ENCODE measurements around the gene PNPLA7. TPM values are rescaled to one million over a fixed set of nuclear protein-coding genes. Genes with fewer than 3 reads are reported as not detected.
"Not testable (repeated sequence)": the region's sequence is repeated elsewhere in the genome, so short reads cannot be mapped to it uniquely, and the experiment has no call there.

PNPLA7 gene
- total RNA-seq, 2 experiments from 2014 or later: 4.5 to 5.0 TPM

DNA sequence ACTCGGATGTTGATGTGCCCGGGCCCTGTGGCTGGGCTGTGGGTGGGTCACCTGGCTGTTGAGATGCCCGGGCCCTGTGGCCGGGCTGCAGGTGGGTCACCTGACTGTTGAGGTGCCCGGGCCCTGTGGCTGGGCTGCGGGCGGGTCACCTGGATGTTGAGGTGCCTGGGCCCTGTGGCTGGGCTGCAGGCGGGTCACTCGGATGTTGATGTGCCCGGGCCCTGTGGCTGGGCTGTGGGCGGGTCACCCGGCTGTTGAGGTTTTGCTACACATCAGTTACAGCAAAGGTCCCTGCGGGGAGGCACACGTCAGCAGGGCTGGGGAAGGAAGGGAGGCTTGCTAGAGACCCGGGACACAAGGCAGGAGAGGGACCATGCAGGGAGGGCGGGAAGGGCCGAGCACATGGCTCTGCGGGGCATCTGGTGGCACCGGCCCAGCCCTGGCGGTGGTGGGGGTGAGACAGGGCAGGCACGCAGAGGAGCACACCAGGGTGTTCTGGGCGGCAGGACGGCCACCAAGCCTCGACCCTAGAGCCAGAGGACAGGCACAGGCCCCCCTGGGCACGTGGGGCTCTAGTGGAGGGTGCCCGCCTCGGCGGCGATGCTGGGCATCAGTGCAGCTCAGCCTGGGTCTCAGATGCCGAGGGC is 35.4 kb downstream of the PNPLA7 start:
- DNase-seq: no peak
- no peaks in the 10 kb centered on the region for H3K9me3 Mint-ChIP-seq
- no peak overlapping the region for H3K27ac Mint-ChIP-seq
- ChIA-PET CTCF (no interaction called here), POLR2A (no interaction called here)
- H3K4me1 Mint-ChIP-seq: peaks cover 4% of the 10 kb centered on the region
- no peak overlapping the region for H3K4me3 Mint-ChIP-seq
- no peaks in the 10 kb centered on the region for H3K27me3 Mint-ChIP-seq
- H3K36me3 Mint-ChIP-seq (ENCODE audit: low read depth): no peaks in the 10 kb centered on the region

DNA sequence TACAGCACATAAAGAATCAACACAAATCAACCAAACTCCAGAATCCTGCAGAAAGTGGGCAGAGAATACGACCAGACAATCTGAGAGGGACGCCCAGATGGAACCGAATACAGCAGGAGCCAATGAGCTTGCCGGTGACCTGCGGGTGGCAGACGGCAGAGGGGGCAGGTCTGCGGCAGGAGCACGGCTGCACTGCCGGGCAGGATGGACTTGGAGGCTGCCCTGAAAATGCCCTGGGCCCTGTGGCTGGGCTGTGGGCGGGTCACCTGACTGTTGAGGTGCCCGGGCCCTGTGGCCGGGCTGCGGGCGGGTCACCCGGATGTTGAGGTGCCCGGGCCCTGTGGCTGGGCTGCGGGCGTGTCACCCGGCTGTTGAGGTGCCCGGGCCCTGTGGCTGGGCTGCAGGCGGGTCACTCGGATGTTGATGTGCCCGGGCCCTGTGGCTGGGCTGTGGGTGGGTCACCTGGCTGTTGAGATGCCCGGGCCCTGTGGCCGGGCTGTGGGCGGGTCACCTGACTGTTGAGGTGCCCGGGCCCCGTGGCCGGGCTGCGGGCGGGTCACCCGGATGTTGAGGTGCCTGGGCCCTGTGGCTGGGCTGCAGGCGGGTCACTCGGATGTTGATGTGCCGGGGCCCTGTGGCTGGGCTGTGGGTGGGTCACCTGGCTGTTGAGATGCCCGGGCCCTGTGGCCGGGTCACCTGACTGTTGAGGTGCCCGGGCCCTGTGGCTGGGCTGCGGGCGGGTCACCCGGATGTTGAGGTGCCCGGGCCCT is 36.2 kb downstream of the PNPLA7 start:
- CTCF ChIA-PET, H3K27ac Mint-ChIP-seq: not testable (repeated sequence)

DNA sequence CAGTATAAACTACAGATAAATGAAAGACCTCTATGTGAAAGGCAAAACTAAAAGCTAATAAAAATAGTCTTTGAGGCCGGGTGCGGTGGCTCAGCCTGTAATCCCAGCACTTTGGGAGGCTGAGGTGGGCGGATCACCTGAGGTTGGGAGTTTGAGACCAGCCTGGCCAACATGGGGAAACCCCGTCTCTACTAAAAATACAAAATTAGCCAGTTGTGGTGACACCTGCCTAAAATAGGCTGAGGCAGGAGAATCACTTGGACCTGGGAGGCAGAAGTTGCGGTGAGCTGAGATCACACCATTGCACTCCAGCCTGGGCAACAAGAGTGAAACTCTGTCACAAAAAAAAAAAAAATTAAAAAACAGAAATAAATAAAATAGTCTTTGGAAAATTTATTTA is 37.1 kb downstream of the PNPLA7 start:
- POLR2A ChIA-PET; H3K4me1 Mint-ChIP-seq; H3K36me3 Mint-ChIP-seq (ENCODE audit: low read depth); H3K27ac Mint-ChIP-seq; H3K27me3 Mint-ChIP-seq; H3K9me3 Mint-ChIP-seq; DNase-seq; H3K4me3 Mint-ChIP-seq: not testable (repeated sequence)
- CTCF ChIA-PET: interaction anchor here (0.6 kb wide), 1 partner anchor 10 kb away, joined by 3 read pairs; no protein-coding TSS in a partner anchor

More for the DNA sequence above, 36.2 kb downstream of the PNPLA7 start:
- DNase-seq; H3K9me3 Mint-ChIP-seq; H3K27me3 Mint-ChIP-seq; POLR2A ChIA-PET; H3K36me3 Mint-ChIP-seq (ENCODE audit: low read depth); H3K4me3 Mint-ChIP-seq; H3K4me1 Mint-ChIP-seq: not testable (repeated sequence)

DNA sequence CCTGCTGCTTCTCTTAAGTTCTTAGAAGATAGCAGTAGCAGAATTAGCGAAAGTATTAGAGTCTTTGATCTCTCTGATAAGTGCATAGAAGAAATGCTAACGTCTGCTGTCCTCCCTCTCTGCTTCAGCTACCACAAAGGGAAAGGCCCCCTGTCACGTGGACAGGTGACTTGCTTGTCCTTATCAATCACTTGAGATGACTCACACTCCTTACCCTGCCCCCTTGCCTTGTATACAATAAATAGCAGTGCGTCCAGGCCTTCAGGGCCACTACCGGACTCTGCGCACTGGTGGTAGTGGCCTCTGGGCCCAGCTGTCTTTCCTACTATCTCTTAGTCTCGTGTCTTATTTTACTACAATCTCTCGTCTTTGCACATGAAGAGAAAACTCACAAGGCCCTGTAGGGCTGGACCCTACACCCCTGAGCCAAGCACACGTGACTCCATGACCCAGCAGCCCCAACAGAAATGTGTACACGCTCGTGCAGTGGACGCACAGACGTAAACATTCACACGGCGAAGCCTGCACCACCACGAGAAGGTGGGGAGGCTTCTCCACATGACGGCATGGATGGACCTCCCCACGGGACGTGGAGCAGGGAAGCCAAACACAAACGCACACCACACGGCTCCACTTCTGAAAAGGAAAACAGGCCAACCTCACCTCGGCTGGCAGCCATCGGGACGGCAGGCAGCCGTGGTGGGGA is 38.3 kb downstream of the PNPLA7 start:
- Mint-ChIP-seq H3K9me3 (no peaks in the 10 kb centered on the region), H3K27ac (no peak overlapping the region), H3K36me3 (ENCODE audit: low read depth) (no peaks in the 10 kb centered on the region), H3K27me3 (no peaks in the 10 kb centered on the region), H3K4me3 (no peak overlapping the region), H3K4me1 (peaks cover 4% of the 10 kb centered on the region)
- DNase-seq: no peak
- CTCF ChIA-PET: no interaction called here
- POLR2A ChIA-PET: no interaction called here

DNA sequence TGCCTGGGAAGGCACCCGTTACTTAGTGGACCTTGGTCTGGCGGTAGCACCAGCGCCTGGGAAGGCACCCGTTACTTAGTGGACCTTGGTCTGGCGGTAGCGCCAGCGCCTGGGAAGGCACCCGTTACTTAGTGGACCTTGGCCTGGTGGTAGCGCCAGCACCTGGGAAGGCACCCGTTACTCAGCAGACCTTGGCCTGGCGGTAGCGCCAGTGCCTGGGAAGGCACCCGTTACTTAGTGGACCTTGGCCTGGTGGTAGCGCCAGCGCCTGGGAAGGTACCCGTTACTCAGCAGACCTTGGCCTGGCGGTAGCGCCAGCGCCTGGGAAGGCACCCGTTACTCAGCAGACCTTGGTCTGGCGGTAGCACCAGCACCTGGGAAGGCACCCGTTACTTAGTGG is 39.1 kb downstream of the PNPLA7 start:
- H3K4me3 Mint-ChIP-seq; H3K27ac Mint-ChIP-seq; H3K4me1 Mint-ChIP-seq; H3K9me3 Mint-ChIP-seq; DNase-seq; CTCF ChIA-PET; H3K27me3 Mint-ChIP-seq; POLR2A ChIA-PET; H3K36me3 Mint-ChIP-seq (ENCODE audit: low read depth): not testable (repeated sequence)

DNA sequence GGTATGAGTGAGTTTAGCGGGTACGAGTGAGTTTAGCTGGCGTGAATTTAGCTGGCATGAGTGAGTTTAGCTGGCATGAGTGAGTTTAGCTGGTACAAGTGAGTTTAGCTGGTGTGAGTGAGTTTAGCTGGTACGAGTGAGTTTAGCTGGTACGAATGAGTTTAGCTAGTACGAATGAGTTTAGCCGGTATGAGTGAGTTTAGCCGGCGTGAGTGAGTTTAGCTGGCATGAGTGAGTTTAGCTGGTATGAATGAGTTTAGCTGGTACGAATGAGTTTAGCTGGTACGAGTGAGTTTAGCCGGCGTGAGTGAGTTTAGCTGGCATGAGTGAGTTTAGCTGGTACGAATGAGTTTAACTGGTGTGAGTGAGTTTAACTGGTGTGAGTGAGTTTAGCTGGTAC is 41.0 kb downstream of the PNPLA7 start:
- Mint-ChIP-seq H3K4me1 (peaks cover 4% of the 10 kb centered on the region), H3K4me3 (no peak overlapping the region), H3K36me3 (ENCODE audit: low read depth) (no peaks in the 10 kb centered on the region), H3K27ac (no peak overlapping the region), H3K27me3 (no peaks in the 10 kb centered on the region), H3K9me3 (no peaks in the 10 kb centered on the region)
- ChIA-PET CTCF (interaction anchor here (0.8 to 1.3 kb wide), 2 partner anchors 26 to 86 kb away, joined by 3 to 5 read pairs; partner anchors contain the start of genes EXD3 and NOXA1), POLR2A (no interaction called here)
- DNase-seq: no peak

DNA sequence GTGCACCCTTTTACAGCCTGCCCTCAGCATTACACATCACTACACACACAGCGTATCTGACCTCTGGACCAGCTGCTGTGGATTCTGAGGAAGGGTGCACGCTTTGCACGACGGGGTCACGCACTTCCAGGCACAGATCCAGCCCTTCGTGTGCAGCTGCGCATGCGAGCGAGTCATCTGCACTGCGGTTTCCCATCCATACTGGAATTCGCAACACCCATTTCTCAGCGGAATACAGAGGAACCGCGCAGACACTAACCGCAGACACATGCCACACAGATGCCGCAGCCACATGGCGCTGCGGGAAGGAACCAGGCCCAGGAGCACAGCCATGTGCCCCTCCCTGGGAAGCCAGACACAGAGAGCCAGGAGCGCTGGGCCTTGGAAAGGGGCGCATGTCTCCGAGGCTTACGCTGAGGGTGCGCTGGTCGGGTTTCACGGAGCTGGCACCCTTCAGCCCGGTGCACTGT is 43.5 kb downstream of the PNPLA7 start:
- Mint-ChIP-seq H3K27ac (no peak overlapping the region), H3K9me3 (peaks cover 4% of the 10 kb centered on the region), H3K4me1 (peaks cover 4% of the 10 kb centered on the region), H3K4me3 (no peak overlapping the region), H3K36me3 (ENCODE audit: low read depth) (peaks cover 7% of the 10 kb centered on the region), H3K27me3 (no peaks in the 10 kb centered on the region)
- POLR2A ChIA-PET: no interaction called here
- DNase-seq: no peak
- CTCF ChIA-PET: no interaction called here

DNA sequence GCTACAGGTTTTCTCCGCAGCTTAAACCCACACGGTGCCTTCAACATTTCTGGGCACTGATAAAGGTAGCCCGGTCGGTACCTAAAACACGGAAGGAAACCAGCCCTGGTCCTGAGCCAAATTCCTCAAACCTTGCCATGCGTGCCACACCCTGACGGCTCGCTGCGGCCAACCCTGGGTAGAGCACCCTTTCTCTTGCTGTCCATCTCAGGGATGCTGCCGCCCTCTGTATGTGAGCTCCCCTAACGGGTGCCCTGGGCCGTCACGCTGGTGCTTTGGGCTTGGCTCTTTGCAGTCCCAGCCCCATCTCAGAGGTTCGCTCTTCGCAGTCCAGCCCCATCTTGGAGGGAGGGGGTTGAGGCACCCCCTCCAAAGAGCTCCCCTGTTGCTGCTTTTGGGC is 43.9 kb downstream of the PNPLA7 start:
- CTCF ChIA-PET: no interaction called here
- no peaks in the 10 kb centered on the region for H3K27me3 Mint-ChIP-seq
- H3K9me3 Mint-ChIP-seq: peaks cover 7% of the 10 kb centered on the region
- H3K27ac Mint-ChIP-seq: no peak overlapping the region
- H3K4me3 Mint-ChIP-seq: no peak overlapping the region
- no peak for DNase-seq
- POLR2A ChIA-PET: no interaction called here
- H3K4me1 Mint-ChIP-seq: peaks cover 5% of the 10 kb centered on the region
- peaks cover 10% of the 10 kb centered on the region for H3K36me3 Mint-ChIP-seq (ENCODE audit: low read depth)

DNA sequence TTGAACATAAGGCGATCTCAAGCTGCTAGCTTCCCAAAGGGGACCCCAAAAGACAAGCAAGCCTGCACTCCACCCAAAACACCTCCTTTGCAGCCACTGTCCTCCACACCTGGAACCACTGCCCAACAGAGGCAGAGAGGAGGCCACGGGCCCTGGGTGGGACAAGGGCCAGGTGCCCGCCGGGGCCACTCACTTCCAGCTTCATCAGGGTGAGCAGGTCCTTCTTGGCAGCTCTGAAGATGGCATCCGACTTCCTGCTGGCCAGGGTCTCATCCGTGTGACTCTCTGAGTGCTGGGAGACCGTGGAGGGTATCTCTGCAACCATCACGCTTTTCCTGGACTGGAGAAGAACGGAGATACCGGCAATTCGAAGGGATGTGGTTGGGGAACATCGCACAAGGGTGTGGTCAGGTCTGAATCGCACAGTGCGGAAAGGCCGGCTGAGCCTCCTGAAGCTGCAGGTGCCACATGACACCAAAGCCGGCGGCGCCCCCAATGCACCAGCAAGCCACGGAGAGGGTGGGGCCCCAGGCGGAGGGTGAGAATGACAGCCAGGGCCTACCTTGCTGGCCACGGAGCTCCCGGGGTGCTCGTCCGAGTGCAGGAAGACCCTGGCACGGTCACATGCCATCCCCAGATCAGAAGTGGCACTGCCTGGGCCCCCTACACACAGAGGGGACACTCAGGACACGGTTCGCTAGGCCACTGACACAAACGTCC is 44.6 kb downstream of the PNPLA7 start:
- H3K36me3 Mint-ChIP-seq (ENCODE audit: low read depth): peaks cover 10% of the 10 kb centered on the region
- H3K27me3 Mint-ChIP-seq: no peaks in the 10 kb centered on the region
- peaks cover 7% of the 10 kb centered on the region for H3K9me3 Mint-ChIP-seq
- H3K4me3 Mint-ChIP-seq: no peak overlapping the region
- no peak for DNase-seq
- POLR2A ChIA-PET: no interaction called here
- no peak overlapping the region for H3K27ac Mint-ChIP-seq
- CTCF ChIA-PET: interaction anchor here (0.6 to 1.5 kb wide), 3 partner anchors 29 to 733 kb away, joined by 3 to 5 read pairs (median 4); partner anchors contain the start of genes EXD3 and NOXA1
- peaks cover 5% of the 10 kb centered on the region for H3K4me1 Mint-ChIP-seq

DNA sequence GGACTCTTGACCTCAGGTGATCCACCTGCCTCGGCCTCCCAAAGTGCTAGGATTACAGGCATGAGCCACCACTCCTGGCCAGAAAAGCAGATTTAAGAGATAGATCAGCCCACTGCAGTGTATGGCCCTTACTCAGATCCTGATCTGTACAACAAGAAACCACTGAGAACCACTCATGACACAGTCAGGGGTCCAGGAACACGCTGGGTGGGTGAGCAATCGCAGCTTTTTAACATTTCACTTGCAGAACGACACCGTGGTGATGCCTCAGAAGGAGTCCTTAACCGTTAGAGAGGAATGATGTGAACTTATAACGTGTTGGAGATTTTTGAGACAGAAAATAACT is 45.8 kb downstream of the PNPLA7 start:
- peaks cover 10% of the 10 kb centered on the region for H3K36me3 Mint-ChIP-seq (ENCODE audit: low read depth)
- H3K4me3 Mint-ChIP-seq: no peak overlapping the region
- H3K4me1 Mint-ChIP-seq: peaks cover 5% of the 10 kb centered on the region
- ChIA-PET CTCF (interaction anchor here (1.1 to 1.5 kb wide), 2 partner anchors 31 to 82 kb away, joined by 4 to 5 read pairs; partner anchors contain the start of genes EXD3 and NOXA1), POLR2A (interaction anchor here (0.6 kb wide), 1 partner anchor 17 kb away, joined by 4 read pairs; no protein-coding TSS in a partner anchor)
- no peaks in the 10 kb centered on the region for H3K27me3 Mint-ChIP-seq
- DNase-seq: no peak
- peaks cover 7% of the 10 kb centered on the region for H3K9me3 Mint-ChIP-seq
- no peak overlapping the region for H3K27ac Mint-ChIP-seq

DNA sequence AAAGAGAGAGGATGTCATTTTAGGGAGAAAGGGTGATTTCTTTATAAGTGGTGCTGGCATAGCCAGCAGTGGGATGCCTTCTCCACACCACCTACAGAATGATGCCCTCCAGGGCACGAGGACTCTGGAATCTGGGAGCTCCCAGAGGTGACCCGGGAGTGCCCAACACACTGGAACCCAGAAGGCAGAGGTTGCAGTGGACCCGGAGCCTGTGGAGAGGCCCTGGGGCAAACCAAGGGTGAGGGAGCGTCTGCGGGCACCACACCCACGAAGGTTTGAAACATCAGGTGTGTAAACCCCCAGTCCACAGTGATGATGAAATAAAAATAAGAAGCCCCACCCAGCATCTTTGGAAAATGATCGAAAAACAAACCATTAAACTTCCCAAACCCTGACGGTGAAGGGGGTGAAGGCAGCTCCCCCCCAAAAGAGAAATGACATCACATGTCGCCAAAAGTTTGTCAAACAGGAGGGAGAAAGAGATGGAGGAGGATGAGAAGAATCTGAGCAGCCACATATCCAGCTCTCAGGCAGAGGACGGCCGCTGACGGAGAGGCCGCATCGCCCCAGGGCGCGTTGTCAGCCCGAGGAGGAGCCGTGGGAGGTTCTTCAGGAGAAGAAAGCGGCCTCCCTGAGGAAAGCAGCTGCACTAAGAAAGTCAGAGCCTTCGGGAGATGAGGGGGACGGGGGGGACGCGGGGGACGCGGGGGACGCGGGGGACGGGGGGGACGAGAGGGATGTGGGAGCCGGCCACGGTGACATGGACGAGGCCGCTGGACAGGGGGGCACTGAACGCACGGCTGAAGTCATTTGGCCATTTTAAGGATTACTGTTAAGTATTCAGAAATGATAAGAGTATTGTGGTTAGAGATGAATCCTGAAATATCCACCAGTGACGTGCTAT is 47.9 kb downstream of the PNPLA7 start:
- ChIA-PET POLR2A (no interaction called here), CTCF (no interaction called here)
- Mint-ChIP-seq H3K4me1 (peaks cover 5% of the 10 kb centered on the region), H3K27me3 (no peaks in the 10 kb centered on the region), H3K9me3 (peaks cover 7% of the 10 kb centered on the region), H3K27ac (peak overlapping the region; percentile 26), H3K36me3 (ENCODE audit: low read depth) (peaks cover 10% of the 10 kb centered on the region), H3K4me3 (peak overlapping the region; percentile 37)
- DNase-seq: no peak

DNA sequence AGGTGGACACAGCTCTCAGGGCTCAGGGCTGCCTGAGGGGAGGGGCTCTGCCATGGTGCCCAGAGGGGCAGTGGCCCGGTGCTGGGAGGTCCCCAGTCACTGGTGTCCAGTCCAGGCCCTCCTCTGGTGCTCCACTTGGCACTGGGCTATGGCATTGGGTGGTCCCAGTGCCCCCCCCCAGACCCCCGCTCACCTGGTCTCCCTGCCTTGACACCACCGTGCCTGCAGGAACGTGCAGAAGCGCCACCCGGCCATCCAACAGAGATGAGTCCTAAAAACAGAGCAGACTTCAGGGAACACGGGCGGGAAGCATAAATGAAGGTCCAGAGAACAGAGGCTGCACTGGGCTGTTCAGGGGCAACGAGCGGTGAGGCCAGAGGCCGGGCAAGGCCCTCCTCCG is 48.7 kb downstream of the PNPLA7 start:
- POLR2A ChIA-PET: no interaction called here
- H3K27me3 Mint-ChIP-seq: no peaks in the 10 kb centered on the region
- H3K4me3 Mint-ChIP-seq: no peak overlapping the region
- H3K9me3 Mint-ChIP-seq: peaks cover 7% of the 10 kb centered on the region
- H3K36me3 Mint-ChIP-seq (ENCODE audit: low read depth): peaks cover 10% of the 10 kb centered on the region
- H3K27ac Mint-ChIP-seq: no peak overlapping the region
- CTCF ChIA-PET: no interaction called here
- no peak for DNase-seq
- H3K4me1 Mint-ChIP-seq: peaks cover 5% of the 10 kb centered on the region

All from activated CD4-positive, alpha-beta memory T cell treated with anti-CD3 and anti-CD28 coated beads, Interleukin-2, amount 10 ng/mL, durations not matched to agents 7 days and 5 days (primary cell).